OCI-M2 (cell line): ENCODE data around the gene NBR1.
"Not testable (repeated sequence)": the region's sequence is repeated elsewhere in the genome, so short reads cannot be mapped to it uniquely, and the experiment has no call there.

Experiments used
- DNase-seq: peaks from one replicate; lab custom pipeline; 2025; ENCODE audit not compliant: unreplicated experiment; lab: John Stamatoyannopoulos, UW

NBR1 gene

DNA sequence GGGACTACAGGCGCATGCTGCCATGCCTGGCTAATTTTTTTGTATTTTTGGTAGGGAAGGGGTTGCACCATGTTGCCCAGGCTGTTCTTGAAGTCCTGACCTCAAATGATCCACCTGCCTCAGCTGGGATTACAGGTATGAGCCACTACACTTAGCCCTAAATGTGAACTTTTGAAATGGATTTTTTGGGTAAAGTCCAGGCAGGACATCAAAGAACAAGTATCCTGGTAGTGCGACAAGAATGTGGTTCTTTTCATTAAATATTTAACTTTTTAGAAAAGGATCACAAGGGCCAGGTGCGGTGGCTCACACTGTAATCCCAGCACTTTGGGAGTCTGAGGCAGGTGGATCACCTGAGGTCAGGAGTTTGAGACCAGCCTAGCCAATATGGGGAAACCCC, 15.3 kb upstream of the NBR1 start:
- no peak for DNase-seq

GRCh38 chr17:43159232-43159631, 11.8 kb upstream of the NBR1 start:
- not testable (repeated sequence) for DNase-seq

DNA sequence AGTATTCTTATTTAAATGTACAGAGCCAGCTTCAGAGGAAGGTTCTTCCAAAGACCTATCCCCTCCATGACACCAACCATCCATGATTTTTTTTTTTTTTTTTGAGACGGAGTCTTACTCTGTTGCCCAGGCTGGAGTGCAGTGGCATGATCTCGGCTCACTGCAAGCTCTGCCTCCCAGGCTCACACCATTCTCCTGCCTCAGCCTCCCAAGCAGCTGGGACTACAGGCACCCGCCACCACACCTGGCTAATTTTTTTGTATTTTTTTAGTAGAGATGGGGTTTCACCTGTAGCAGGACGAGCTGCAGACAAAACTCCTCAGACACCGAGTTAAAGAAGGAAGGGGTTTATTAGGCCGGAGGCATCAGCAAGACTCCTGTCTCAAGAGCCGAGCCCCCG, 11.1 kb upstream of the NBR1 start:
- not testable (repeated sequence) for DNase-seq

DNA sequence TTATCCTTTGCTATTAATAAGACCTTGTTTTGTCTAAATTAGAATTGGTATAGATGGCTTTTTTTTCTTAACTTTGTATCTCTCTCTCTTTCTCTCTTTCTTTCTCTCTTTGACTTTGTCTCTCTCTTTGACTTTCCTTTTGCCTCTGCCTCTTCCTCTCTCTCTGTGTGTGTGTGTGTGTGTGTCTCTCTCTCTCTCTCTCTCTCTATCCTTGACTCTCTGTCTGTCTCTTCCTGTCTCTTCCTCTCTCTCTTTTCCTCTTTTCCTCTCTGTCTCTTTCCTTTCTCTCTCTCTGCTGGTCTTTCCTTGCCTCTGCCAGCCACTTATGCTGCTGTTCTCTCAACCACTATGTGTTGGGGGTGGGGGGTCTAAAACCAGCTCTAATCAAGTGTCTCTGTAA, 5.0 kb upstream of the NBR1 start:
- not testable (repeated sequence) for DNase-seq

DNA sequence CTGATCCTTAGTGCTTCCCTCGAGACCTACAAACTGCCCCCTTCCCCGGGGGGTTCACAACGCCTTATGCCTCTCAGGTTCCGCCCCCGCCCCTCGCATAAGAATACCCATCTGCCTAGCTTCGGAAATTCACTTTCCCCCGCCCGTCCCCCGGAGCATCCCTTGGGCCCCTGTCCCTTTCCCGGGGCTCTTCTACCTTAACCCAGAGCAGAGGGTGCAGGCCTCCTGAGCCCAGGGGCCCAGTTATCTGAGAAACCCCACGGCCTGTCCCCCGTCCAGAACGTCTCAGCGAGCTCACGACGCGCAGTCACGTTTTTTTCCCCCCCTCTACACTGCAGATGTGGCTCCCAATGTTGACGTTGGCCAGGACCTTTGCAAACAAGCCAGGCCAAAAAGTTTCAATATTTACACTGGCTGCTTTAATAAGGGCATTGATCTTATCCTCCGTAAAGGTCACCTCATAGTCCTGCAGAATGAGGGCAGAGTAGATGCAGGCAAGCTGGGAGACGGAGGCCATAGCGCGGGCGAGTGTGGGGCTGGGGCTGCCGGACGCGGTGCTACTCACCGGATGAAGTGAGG, 1.4 kb upstream of the NBR1 start:
- no peak for DNase-seq

DNA sequence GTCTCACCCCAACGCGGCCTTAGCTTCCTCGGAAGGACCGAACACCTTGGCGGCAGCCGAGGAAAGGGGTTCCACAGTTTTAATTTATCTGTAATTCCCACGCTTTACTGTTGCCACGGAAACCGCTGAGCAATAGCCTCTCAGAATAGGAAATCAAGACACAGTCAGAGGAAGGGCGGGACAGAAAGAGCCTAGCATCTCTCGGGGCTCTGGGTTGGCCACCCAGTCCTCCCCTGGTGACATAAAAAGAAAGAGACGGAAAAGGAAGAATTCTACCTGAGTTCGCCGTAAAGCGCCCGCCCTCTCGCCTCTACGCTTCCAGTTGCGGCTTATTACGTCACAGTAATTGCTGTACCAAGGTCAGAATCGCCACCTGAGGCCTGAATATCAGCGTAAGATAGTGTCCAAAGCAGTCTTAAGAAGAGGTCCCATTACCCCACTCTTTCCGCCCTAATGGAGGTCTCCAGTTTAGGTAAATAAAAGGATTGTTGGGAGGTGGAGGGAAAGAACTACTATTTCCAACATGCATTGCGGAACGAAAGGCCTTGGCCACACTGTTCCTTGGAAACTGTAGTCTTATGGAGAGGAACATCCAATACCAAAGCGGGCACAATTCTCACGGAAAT, 761 bp upstream of the NBR1 start:
- peak; percentile 60 for DNase-seq

- DNase-seq = peak; percentile 43
Measured at GRCh38 chr17:43171586-43172487, 823 bp downstream of the NBR1 start.

- DNase-seq = no peak
Measured at GRCh38 chr17:43175213-43176118, 4.5 kb downstream of the NBR1 start.

GRCh38 chr17:43176119-43176570, 5.1 kb downstream of the NBR1 start:
- DNase-seq = no peak

- no peak for DNase-seq
Measured at GRCh38 chr17:43183921-43184320, 12.9 kb downstream of the NBR1 start.

- not testable (repeated sequence) for DNase-seq
Measured at GRCh38 chr17:43186656-43187055, 15.6 kb downstream of the NBR1 start.

- no peak for DNase-seq
Measured at GRCh38 chr17:43193251-43193650, 22.2 kb downstream of the NBR1 start.

GRCh38 chr17:43199633-43200032, 28.6 kb downstream of the NBR1 start:
- no peak for DNase-seq

DNA sequence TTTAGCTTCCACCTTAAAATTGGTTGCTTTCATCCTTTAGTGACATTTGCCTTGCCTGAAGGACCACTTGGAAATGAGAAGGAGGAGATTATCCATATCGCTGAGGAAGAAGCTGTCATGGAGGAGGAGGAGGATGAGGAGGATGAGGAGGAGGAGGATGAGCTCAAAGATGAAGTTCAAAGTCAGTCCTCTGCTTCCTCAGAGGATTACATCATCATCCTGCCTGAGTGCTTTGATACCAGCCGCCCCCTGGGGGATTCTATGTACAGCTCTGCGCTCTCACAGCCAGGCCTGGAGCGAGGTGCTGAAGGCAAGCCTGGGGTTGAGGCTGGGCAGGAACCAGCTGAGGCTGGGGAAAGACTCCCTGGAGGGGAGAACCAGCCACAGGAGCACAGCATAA, 29.1 kb downstream of the NBR1 start:
- no peak for DNase-seq

DNA sequence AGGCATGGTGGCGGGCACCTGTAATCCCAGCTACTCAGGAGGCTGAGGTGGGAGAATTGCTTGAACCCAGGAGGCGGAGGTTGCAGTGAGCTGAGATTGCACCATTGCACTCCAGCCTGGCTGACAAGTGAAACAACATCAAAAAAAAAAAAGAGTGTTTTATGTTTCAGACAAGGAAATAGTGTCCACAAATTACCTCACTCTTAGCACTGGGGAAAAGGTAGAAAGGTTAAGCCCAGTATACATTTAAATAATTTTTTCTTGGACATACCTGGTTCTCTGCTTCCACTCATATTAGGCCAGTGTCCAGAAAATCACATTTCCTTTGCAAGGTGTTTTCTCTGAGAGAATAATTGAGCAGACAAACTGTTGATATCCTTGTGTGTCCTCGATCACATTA, 32.0 kb downstream of the NBR1 start:
- DNase-seq = not testable (repeated sequence)

DNA sequence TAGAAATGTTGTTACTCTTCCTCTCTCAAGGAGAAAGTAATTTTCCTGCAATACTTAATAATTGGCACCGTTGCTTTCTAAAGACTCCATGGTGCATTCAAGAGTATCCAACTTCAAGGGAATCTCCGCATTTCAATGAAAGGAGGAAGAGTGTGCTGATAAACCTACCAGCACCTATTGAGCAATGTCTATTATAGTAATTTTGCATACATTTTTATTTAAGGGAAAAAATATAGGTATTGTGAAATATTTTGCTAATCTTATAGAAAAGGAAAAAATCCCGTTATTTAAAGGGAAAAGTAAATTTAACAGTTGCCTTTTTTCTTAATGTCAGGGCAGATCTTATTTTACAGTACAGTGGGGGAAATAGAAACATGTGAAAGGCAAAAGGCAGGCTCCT, 39.6 kb downstream of the NBR1 start:
- no peak for DNase-seq

DNA sequence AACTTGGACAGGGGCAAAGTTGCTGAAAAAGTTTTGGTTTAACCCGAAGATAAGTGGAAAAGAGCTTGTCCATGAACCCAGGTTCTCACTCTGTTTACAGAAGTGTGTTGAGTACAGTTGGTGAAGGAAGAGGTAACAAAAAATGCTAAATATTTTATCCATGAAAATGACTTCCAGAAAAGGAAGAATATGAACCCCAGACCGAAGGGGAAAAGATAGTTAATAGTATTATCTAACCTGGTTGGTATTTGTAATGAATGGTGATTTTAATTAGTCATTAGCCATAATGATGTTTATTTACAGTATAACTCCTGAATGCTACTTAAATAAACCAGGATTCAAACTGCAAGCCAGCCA, 40.1 kb downstream of the NBR1 start:
- no peak for DNase-seq

DNA sequence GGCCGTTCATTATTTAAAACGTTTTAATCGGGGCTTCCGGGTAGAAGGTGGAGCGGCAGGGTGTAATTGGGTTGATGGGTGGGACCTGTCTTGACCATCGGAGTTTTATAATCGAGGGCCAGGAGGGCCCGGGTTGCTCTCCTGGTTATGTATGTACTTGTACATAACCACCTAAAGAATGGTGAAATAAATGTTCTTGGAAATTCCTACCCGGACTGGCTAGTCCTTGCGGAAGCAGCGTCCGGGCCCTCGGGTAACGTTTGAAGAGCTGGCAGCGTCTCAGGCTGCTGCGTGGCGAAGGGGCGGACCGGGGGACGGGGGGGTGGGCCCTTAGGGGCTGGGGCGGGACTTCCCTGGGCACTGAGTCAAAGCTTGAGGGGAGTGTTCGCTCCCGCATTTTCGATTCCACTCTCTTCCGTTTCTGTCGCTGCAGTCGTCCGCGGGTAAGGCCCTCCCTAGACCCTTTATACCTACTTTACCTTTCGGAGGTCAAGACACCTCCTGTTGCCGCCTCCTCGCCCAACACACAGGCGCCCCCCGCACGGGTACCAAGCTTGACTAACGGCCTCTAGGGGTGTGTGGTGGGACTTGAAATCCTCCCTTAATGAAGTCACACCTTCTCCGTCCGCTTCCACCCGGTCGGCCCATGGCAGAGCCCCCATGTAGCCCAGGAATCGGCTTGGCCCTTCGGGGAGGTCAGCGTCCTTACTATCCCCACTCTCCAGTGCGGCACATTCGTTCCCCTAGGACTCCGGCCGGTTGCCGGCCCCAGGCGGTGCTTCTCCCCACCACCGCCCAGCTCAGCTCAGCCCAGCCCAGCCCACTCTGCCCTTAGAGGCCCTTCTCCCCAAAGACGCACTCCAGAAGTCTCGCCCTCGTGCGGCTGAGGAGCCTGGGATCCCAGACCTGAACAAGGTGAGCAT, 40.7 kb downstream of the NBR1 start, which contains the start of gene TMEM106A:
TSS of gene TMEM106A (plus strand) at position 396 of the 923 bp plus-strand sequence. CDS start 1,167 bp downstream, outside the sequence.
- DNase-seq = no peak

DNA sequence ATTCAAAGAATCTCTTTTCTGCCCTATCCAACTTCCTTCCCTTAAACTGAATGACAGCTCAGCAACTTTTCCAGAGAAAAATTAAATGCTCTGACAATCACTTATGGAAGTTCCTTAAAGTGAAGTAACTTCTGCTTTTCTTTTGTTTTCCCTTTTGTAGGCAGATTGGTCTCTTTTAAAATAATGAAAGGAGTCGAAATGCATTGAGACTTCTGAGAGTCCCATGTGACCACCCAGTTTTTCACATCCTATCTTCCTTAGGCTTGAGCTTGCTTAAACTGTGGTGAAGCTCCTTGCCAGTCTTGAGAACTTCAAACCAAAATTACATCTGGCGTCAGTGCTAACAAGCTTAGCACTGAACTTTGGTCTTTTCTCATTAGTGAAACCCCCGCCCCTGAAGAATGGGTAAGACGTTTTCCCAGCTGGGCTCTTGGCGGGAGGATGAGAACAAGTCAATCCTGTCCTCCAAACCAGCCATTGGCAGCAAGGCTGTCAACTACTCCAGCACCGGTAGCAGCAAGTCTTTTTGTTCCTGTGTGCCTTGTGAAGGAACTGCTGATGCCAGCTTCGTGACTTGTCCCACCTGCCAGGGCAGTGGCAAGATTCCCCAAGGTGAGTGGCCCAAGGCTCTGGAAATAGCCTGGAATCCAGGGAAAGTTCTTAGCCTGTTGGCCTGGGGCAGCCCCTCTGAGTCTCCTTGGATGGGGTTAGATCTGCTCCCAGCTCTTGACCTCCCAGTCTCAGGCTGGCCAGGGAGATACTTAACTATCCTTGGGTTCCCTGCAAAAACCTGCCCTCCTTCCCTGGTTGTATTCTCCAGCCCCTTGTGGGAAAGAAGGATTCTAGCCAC, 41.9 kb downstream of the NBR1 start:
- DNase-seq = no peak
